ENCODE measurements around the gene KRT82.

Gene KRT82

DNA sequence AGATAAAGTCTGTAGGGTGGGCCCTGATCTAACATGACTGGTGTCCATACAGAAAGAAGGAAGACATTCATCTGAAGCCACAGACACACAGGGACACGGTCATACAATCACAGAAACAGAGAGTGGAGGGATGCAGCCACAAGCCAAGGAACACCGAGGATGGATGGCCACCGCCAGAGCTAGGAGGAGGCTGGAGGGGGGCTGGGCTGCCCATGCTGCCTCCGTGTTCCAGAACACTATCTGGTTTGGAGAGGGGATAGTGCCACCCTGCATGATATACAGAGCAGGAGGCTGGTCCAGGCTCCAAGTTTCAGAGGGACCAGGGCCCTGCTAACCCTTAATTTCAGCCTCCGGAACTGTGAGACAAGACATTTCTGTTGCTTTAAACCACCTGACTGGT is 19.3 kb upstream of the KRT82 start:
- Histone ChIP-seq H3K27me3 (no peaks in the 10 kb centered on the region), H3K9me3 (no peaks in the 10 kb centered on the region)
- no peak for TF ChIP-seq Cebpa-rat (IDR thresholded peaks at IDR 0.05)

DNA sequence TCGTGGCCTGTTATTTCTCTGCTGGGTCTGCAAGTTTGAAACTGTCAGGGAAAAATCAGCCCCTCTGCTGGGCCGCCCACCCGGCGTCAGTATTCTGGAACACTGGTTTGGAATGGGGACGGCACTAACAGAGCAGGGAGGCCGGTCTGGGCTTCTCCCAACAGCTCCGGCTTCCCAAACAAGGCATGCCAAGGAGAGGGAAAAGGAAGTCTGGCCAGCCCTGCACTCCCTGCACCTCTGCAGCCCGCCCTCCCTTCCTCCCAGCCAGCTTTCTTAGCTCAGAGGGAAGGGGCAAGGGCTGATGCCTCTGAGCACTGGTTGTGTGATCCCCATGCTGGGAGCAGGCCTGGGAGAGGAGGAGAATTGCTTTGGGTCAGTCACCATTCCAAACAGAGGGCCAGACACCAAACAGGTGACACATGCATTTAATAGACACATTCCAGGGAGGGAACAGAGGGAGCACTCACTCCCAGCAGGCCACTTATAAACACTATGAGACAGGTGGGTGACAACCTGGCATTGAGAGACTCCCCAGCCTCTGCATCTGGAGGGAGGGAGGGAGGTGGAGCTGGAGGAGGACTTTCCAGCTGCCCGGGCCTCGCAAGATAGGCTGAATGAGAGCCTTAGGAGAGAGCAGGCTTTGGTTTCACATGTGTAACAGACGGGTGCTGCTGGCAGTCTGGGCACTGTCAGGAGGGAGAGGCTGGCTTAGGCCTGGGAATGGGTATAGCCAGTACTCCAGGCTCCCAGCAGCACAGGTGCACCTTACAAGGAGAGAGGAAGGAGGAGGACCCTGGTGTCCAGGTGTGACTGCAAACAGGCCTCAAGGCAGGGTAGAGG is 17.7 kb upstream of the KRT82 start:
- Histone ChIP-seq H3K27me3 (no peaks in the 10 kb centered on the region), H3K9me3 (no peaks in the 10 kb centered on the region), H3K4me1 (peaks cover 9% of the 10 kb centered on the region), H3K4me3 (no peak overlapping the region), H3K4me2 (no peak overlapping the region), H3K9ac (no peak overlapping the region), H3K27ac (no peak overlapping the region), H3K36me3 (no peaks in the 10 kb centered on the region), H4K20me1 (no peaks in the 10 kb centered on the region)
- TF ChIP-seq Cebpa-rat (IDR thresholded peaks at IDR 0.05) = no peak

More for the DNA sequence above, 19.3 kb upstream of the KRT82 start:
- Histone ChIP-seq H3K36me3 (no peaks in the 10 kb centered on the region), H4K20me1 (no peaks in the 10 kb centered on the region), H3K4me3 (no peak overlapping the region), H3K27ac (no peak overlapping the region), H3K4me1 (no peaks in the 10 kb centered on the region), H3K4me2 (no peak overlapping the region), H3K9ac (no peak overlapping the region)

DNA sequence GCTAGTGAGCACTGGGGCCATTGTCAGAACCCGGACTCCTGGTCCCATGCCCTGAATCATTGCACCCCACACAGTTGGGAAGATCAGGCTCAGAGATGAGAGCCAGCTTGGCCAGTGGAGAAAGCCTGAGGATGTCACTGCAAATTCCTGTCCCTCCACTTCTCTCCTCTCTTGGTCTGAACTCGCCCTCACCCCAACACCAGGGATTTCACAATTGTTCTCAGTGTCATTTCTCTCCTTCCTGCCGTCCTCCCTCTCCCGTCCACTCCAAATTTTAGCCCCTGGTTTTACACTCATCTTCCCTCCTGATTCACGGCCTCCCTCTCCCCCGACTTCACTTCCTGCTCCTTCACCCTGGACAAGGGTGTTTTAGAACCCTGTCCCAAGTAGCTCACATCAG is 16.9 kb upstream of the KRT82 start:
- H3K9me3 ChIP-seq = no peaks in the 10 kb centered on the region
- no peaks in the 10 kb centered on the region for H3K36me3 ChIP-seq
- TF ChIP-seq Cebpa-rat (IDR thresholded peaks at IDR 0.05) = no peak
- H3K9ac ChIP-seq = no peak overlapping the region
- H4K20me1 ChIP-seq = no peaks in the 10 kb centered on the region
- H3K4me1 ChIP-seq = peaks cover 9% of the 10 kb centered on the region
- no peaks in the 10 kb centered on the region for H3K27me3 ChIP-seq
- H3K27ac ChIP-seq = no peak overlapping the region
- no peak overlapping the region for H3K4me3 ChIP-seq
- no peak overlapping the region for H3K4me2 ChIP-seq

DNA sequence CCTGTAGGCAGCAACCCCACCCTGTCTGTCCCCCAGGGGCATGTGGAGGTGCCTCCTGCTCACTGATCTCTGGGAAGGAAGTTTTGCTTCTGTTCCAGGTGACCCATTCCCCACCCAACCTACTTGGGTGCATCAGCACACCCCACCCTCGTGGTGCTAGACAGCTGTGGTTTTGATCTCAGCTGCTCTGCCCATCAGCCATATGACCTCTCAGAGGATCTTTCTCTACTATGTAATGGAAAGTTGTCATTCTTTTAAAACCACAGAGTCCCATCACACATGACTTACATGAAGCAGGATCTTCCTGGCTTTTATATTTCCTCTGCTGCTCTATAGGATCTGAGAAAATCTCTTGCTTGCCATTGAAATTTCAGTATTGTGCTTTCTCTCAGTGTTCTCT is 13.5 kb upstream of the KRT82 start:
- Histone ChIP-seq H3K36me3 (no peaks in the 10 kb centered on the region), H4K20me1 (no peaks in the 10 kb centered on the region), H3K27me3 (no peaks in the 10 kb centered on the region), H3K9me3 (no peaks in the 10 kb centered on the region), H3K4me1 (peaks cover 9% of the 10 kb centered on the region), H3K27ac (no peak overlapping the region), H3K9ac (no peak overlapping the region), H3K4me3 (no peak overlapping the region), H3K4me2 (peak overlapping the region; percentile 14)
- no peak for TF ChIP-seq Cebpa-rat (IDR thresholded peaks at IDR 0.05)

DNA sequence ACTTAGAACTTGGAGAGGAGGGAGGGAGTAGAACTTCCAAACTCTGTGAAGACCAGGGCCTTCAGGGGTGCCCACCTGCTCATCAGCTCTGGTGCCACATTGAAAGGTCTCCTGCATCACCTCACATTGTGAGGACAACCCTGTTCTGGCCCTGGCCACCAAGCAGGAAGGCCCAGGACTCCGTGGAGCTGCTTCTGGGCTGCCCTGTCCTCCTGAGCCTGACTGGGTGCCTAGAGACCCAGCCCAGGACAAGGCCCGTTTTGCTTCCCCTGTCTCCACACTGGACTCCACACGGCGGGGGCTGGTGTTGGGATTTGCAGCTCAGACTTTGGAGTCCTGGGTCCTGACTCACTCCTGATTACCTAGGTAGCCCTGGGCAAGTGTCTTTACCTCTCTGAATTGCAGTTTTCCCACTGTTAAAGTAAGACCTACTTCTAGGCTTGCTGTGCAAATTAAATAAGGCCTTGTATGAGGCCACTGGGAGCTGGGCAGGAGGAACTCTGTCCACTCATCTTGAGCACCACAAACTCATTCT is 12.5 kb upstream of the KRT82 start:
- Histone ChIP-seq H3K9me3 (no peaks in the 10 kb centered on the region), H3K4me3 (no peak overlapping the region), H3K27me3 (no peaks in the 10 kb centered on the region), H3K27ac (no peak overlapping the region), H3K9ac (no peak overlapping the region), H3K4me2 (no peak overlapping the region), H3K36me3 (no peaks in the 10 kb centered on the region), H3K4me1 (peaks cover 11% of the 10 kb centered on the region), H4K20me1 (no peaks in the 10 kb centered on the region)
- TF ChIP-seq Cebpa-rat (IDR thresholded peaks at IDR 0.05) = no peak

DNA sequence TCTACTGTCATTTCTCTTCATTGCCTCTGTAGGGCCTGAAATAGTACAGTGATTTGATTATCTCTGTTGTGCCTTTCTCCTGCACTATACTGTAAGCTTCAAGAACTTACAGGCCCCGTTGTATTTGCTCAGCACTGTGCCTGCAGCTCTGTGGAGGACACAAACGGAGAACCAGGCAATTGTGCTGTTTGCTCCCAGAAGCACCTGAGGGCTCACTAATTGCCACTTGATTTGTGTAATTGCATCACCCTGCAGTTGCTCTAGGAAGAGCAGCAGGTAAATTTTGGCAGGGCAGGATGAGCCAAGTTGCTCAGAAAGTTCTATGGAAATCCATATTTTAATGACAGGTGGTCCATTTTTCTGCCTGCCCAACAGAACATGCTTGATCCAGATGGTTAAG is 11.6 kb upstream of the KRT82 start:
- no peaks in the 10 kb centered on the region for H3K36me3 ChIP-seq
- H4K20me1 ChIP-seq = no peaks in the 10 kb centered on the region
- no peak for TF ChIP-seq Cebpa-rat (IDR thresholded peaks at IDR 0.05)
- no peak overlapping the region for H3K4me2 ChIP-seq
- no peaks in the 10 kb centered on the region for H3K27me3 ChIP-seq
- no peak overlapping the region for H3K4me3 ChIP-seq
- no peak overlapping the region for H3K27ac ChIP-seq
- no peak overlapping the region for H3K9ac ChIP-seq
- H3K9me3 ChIP-seq = no peaks in the 10 kb centered on the region
- H3K4me1 ChIP-seq = peaks cover 15% of the 10 kb centered on the region

DNA sequence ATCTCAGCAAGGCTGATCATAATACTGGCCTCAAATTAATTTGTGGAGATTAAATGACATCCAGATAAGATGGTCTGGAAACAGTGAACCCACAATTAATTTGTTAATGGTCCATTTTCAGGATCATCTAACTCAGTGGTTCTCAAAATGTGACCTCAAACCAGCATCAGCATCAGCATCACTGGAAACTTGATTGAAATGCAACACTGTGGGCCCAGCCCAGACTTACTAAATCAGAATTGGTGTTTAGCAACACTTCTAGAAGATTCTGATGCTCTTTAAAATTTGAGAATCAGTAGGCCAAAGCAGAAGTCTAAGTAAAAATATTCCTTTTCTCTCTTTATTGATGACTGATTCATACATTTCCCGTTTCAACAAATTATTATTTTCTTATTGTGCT is 10.7 kb upstream of the KRT82 start:
- Histone ChIP-seq H3K9ac (no peak overlapping the region), H3K9me3 (no peaks in the 10 kb centered on the region), H3K4me3 (no peak overlapping the region), H3K27me3 (no peaks in the 10 kb centered on the region), H3K4me2 (no peak overlapping the region), H3K36me3 (no peaks in the 10 kb centered on the region), H3K27ac (no peak overlapping the region), H3K4me1 (peaks cover 15% of the 10 kb centered on the region), H4K20me1 (no peaks in the 10 kb centered on the region)
- no peak for TF ChIP-seq Cebpa-rat (IDR thresholded peaks at IDR 0.05)

DNA sequence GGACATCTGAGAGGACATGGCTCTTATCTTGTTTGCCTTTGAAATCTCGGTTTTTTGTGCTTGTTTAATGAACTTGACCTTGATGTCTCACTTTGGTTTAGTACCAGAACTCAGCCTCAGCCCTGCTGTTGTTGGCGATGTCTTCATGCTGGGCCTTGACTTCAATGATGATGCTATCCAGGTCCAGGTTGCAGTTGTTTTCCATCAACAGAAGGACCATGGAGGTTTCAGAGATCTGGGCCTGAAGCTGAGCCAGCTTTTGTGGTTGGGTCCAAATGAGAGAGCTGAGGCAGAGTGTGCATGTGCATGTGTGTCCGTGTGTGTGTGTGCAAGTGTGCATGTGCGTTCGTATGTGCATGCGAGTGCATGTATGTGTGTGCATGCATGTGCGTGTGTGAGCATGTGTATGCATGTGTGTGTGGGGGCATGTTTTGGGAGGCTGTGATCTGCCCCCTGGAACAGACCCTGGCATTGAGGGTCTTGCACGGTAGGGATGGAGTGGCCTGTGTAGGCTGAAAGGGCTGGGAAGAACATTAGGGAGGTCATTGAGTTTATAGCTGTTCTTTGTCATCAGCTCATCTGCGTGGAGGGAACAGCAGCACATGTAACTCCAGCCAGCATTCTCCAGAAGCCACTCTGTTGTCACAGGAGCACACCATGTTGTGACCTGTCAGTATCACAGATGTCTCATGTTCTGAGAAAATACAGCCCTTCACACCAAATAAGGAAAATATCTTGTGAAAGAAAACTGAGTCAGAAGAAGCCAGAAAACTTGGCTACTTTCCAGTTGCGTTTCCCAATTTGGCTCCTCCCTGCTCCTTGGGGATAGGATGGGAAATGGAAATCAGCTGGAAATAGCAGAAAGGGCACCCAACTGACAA is 10.0 kb upstream of the KRT82 start:
- Histone ChIP-seq H3K9me3 (no peaks in the 10 kb centered on the region), H4K20me1 (no peaks in the 10 kb centered on the region), H3K4me3 (no peak overlapping the region), H3K9ac (no peak overlapping the region), H3K36me3 (no peaks in the 10 kb centered on the region), H3K27me3 (no peaks in the 10 kb centered on the region), H3K4me1 (peaks cover 15% of the 10 kb centered on the region), H3K4me2 (no peak overlapping the region), H3K27ac (no peak overlapping the region)
- TF ChIP-seq Cebpa-rat (IDR thresholded peaks at IDR 0.05) = no peak

DNA sequence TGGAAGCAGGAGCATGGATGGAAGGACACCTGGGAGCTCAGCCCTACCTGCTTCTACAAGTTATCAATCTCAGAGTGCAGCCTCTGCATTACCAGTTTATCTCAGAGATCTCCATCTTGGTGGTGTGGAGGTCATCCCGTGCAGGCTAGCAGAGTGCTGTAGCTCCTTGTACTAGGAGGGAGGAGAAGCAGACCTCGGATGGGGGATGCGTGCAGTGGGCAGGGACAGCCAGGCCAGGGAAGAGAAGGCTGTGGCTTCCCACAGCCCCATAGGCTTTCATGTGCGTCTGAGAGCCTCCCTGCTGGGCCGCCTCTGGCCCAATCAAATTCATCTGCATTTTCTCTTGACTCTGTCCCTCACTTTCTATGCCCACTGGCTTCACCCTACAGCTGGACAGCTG is 8.8 kb upstream of the KRT82 start:
- Histone ChIP-seq H3K4me2 (no peak overlapping the region), H3K4me3 (no peak overlapping the region), H3K27me3 (no peaks in the 10 kb centered on the region), H3K4me1 (peaks cover 13% of the 10 kb centered on the region), H3K27ac (no peak overlapping the region), H3K36me3 (no peaks in the 10 kb centered on the region), H3K9ac (no peak overlapping the region), H3K9me3 (no peaks in the 10 kb centered on the region), H4K20me1 (no peaks in the 10 kb centered on the region)
- no peak for TF ChIP-seq Cebpa-rat (IDR thresholded peaks at IDR 0.05)

Data from BLaER1 (cell line).